ENCODE results near the gene TTC28.

DNA sequence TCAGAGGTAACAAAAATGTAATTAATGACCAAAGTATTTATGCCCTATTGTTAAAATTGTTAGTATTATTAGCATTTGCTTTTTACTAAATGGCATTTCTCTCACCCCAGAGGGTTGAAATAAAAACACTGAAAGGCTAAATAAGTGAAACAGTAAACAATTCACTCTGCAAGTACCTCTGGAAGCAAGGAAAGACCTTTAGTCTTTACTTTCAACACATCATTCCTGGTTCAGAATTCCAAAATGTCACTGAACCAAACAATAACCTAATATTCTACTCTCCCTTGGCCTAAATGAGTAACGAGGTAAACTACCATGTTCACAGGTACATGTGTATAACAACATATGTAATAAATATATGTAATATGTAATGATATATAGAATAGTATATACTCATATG, 369.3 kb downstream of the TTC28 start:
- TF ChIP-seq FOSL1 (IDR thresholded peaks at IDR 0.05; ENCODE audit: low read depth) (no peak), EZH2 (IDR thresholded peaks at IDR 0.05) (no peak), POLR2A (IDR thresholded peaks at IDR 0.05; ENCODE audit: borderline replicate concordance, extremely low read depth, insufficient read depth, insufficient read length) (no peak), SIN3A (IDR thresholded peaks at IDR 0.05; ENCODE audit: low read depth) (no peak), POLR2AphosphoS5 (IDR thresholded peaks at IDR 0.05; ENCODE audit: low read depth, low read length) (no peak), SP1 (IDR thresholded peaks at IDR 0.05; ENCODE audit: low read depth) (no peak), EZH2phosphoT487 (IDR thresholded peaks at IDR 0.05; ENCODE audit: borderline replicate concordance) (no peak), ELF1 (IDR thresholded peaks at IDR 0.05; ENCODE audit: borderline replicate concordance, low read depth) (no peak), RAD21 (IDR thresholded peaks at IDR 0.05; ENCODE audit: low read depth) (no peak)
- TF ChIP-seq, protein P1, sequence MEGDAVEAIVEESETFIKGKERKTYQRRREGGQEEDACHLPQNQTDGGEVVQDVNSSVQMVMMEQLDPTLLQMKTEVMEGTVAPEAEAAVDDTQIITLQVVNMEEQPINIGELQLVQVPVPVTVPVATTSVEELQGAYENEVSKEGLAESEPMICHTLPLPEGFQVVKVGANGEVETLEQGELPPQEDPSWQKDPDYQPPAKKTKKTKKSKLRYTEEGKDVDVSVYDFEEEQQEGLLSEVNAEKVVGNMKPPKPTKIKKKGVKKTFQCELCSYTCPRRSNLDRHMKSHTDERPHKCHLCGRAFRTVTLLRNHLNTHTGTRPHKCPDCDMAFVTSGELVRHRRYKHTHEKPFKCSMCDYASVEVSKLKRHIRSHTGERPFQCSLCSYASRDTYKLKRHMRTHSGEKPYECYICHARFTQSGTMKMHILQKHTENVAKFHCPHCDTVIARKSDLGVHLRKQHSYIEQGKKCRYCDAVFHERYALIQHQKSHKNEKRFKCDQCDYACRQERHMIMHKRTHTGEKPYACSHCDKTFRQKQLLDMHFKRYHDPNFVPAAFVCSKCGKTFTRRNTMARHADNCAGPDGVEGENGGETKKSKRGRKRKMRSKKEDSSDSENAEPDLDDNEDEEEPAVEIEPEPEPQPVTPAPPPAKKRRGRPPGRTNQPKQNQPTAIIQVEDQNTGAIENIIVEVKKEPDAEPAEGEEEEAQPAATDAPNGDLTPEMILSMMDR (IDR thresholded peaks at IDR 0.05 in 2 of 3, conservative IDR thresholded peaks at IDR 0.05 in 1 of 3; ENCODE audit: borderline replicate concordance in 1 of 3, insufficient read depth in 1 of 3, low read depth in 2 of 3, low read length in 2 of 3), result no peak
- TF ChIP-seq, protein P2, sequence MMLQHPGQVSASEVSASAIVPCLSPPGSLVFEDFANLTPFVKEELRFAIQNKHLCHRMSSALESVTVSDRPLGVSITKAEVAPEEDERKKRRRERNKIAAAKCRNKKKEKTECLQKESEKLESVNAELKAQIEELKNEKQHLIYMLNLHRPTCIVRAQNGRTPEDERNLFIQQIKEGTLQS (IDR thresholded peaks at IDR 0.05), result no peak
